ENCODE measurements around the gene ERRFI1.

- TF ChIP-seq TAF1 (IDR thresholded peaks at IDR 0.05; ENCODE audit: low read depth, low read length) (no peak), POLR2A (IDR thresholded peaks at IDR 0.05; ENCODE audit: control extremely low read depth in 1 of 2, low read depth in 2 of 2, low read length in 2 of 2) (no peak), RAD21 (IDR thresholded peaks at IDR 0.05 in 1 of 2, conservative IDR thresholded peaks at IDR 0.05 in 1 of 2; ENCODE audit: low read depth in 2 of 2, low read length in 2 of 2) (no peak), CHD1 (IDR thresholded peaks at IDR 0.05; ENCODE audit: low read depth, low read length) (no peak), POLR2AphosphoS5 (IDR thresholded peaks at IDR 0.05; ENCODE audit: low read depth, low read length) (no peak), CHD2 (IDR thresholded peaks at IDR 0.05; ENCODE audit: low read length) (no peak), BACH1 (IDR thresholded peaks at IDR 0.05; ENCODE audit: low read length) (no peak), RNF2 (IDR thresholded peaks at IDR 0.05; ENCODE audit: borderline replicate concordance, low read depth, low read length, missing control alignments, poor library complexity, severe bottlenecking) (no peak), EZH2 (IDR thresholded peaks at IDR 0.05; ENCODE audit: low read depth, low read length, severe bottlenecking) (no peak), CREB1 (IDR thresholded peaks at IDR 0.05) (no peak), SP2 (IDR thresholded peaks at IDR 0.05; ENCODE audit: low read length) (no peak), TCF12 (IDR thresholded peaks at IDR 0.05; ENCODE audit: low read depth, low read length) (no peak)
- TF ChIP-seq, protein P1, sequence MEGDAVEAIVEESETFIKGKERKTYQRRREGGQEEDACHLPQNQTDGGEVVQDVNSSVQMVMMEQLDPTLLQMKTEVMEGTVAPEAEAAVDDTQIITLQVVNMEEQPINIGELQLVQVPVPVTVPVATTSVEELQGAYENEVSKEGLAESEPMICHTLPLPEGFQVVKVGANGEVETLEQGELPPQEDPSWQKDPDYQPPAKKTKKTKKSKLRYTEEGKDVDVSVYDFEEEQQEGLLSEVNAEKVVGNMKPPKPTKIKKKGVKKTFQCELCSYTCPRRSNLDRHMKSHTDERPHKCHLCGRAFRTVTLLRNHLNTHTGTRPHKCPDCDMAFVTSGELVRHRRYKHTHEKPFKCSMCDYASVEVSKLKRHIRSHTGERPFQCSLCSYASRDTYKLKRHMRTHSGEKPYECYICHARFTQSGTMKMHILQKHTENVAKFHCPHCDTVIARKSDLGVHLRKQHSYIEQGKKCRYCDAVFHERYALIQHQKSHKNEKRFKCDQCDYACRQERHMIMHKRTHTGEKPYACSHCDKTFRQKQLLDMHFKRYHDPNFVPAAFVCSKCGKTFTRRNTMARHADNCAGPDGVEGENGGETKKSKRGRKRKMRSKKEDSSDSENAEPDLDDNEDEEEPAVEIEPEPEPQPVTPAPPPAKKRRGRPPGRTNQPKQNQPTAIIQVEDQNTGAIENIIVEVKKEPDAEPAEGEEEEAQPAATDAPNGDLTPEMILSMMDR (IDR thresholded peaks at IDR 0.05; ENCODE audit: control extremely low read depth in 1 of 3, insufficient read depth in 1 of 3, low read depth in 1 of 3, low read length in 3 of 3): no peak
- TF ChIP-seq, protein P2, sequence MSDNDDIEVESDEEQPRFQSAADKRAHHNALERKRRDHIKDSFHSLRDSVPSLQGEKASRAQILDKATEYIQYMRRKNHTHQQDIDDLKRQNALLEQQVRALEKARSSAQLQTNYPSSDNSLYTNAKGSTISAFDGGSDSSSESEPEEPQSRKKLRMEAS (IDR thresholded peaks at IDR 0.05): no peak
These were observed 63.3 kb downstream of the ERRFI1 start for GRCh38 chr1:7962636-7963377.

Data from H1 (cell line).